OCI-LY7 (cell line): ENCODE measurements around the gene IGF1R. TPM values are rescaled to one million over a fixed set of nuclear protein-coding genes. Genes with fewer than 3 reads are reported as not detected.

Experiments used
- BruUV-seq: library from RNA; stranded (reverse); fragments of 400-500 nt; replicated peaks from 2 replicates; lab custom pipeline; 2021; lab: Mats Ljungman, UMichigan
- CTCF ChIA-PET: fragments of 300-600 bp; sonication (Branson Sonifier 250); formaldehyde crosslinking; loops from one replicate; lab custom pipeline; 2022; ENCODE audit warnings: antibody characterized with exemption; ENCODE audit not compliant: unreplicated experiment; lab: Charles Lee
- POLR2A ChIA-PET: fragments of 300-600 bp; sonication (Branson Sonifier 250); formaldehyde crosslinking; loops from one replicate; lab custom pipeline; 2022; ENCODE audit warnings: antibody characterized with exemption; lab: Charles Lee
- DNase-seq: peaks from one replicate; pipeline ENCODE4 v3.0.0-alpha.2; 2015; ENCODE audit warnings: low spot score
- H2AFZ ChIP-seq: fragments of 200-600 bp; sonication (generic), shearing (Covaris generic); 2 replicates; pipeline ENCODE4 v1.6.1; 2014; ENCODE audit warnings: mild to moderate bottlenecking, antibody characterized with exemption, low read length, moderate library complexity
- H3K27ac ChIP-seq: fragments of 200-600 bp; sonication (generic); 2 replicates; pipeline ENCODE4 v1.5.1; 2014; ENCODE audit warnings: mixed run types, low read depth, mild to moderate bottlenecking, moderate library complexity, low read length, inconsistent platforms; ENCODE audit not compliant: poor library complexity, severe bottlenecking
- H3K36me3 ChIP-seq: fragments of 200-600 bp; sonication (generic); 2 replicates; pipeline ENCODE4 v1.6.1; 2014; ENCODE audit warnings: mild to moderate bottlenecking, antibody characterized with exemption, low read length, moderate library complexity, mixed read lengths; ENCODE audit not compliant: insufficient read depth
- H3K4me1 ChIP-seq: fragments of 200-600 bp; sonication (generic); 2 replicates; pipeline ENCODE4 v1.5.1; 2014; ENCODE audit warnings: mild to moderate bottlenecking, low read length; ENCODE audit not compliant: insufficient read depth, poor library complexity, severe bottlenecking
- H3K4me2 ChIP-seq: fragments of 200-600 bp; sonication (generic); 2 replicates; pipeline ENCODE4 v1.6.1; 2014; ENCODE audit warnings: mild to moderate bottlenecking, low read length
- H3K4me3 ChIP-seq: fragments of 200-600 bp; sonication (generic); 2 replicates; pipeline ENCODE4 v1.5.1; 2014; ENCODE audit warnings: mild to moderate bottlenecking, low read depth, low read length; ENCODE audit not compliant: poor library complexity, severe bottlenecking
- H3K79me2 ChIP-seq: fragments of 200-600 bp; sonication (generic); 2 replicates; pipeline ENCODE4 v1.6.1; 2016; ENCODE audit warnings: low read depth, mild to moderate bottlenecking, low read length, moderate library complexity, mixed read lengths; ENCODE audit not compliant: insufficient read depth
- H3K9me2 ChIP-seq: fragments of 200-600 bp; sonication (generic); 2 replicates; pipeline ENCODE4 v1.6.1; 2016; ENCODE audit warnings: mild to moderate bottlenecking, low read length, mixed read lengths; ENCODE audit not compliant: insufficient read depth
- H3K9me3 ChIP-seq: fragments of 200-600 bp; sonication (generic); 2 replicates; pipeline ENCODE4 v1.6.1; 2014; ENCODE audit warnings: mild to moderate bottlenecking, mixed run types, low read length, mixed read lengths
- H4K20me1 ChIP-seq: fragments of 200-600 bp; sonication (generic); 2 replicates; pipeline ENCODE4 v1.6.1; 2014; ENCODE audit warnings: mild to moderate bottlenecking, antibody characterized with exemption, low read length, moderate library complexity, mixed read lengths; ENCODE audit not compliant: insufficient read depth
- CTCF ChIP-seq: fragments of 200-600 bp; sonication (generic); conservative IDR thresholded peaks from 2 replicates; pipeline ENCODE4 v1.5.1; 2014; ENCODE audit warnings: mild to moderate bottlenecking, antibody characterized with exemption, low read length, moderate library complexity, mixed read lengths
- EZH2phosphoT487 ChIP-seq: fragments of 200-600 bp; sonication (generic); IDR thresholded peaks from 2 replicates; pipeline ENCODE4 v1.6.1; 2018; ENCODE audit warnings: low read depth, borderline replicate concordance, mild to moderate bottlenecking, mixed run types, antibody characterized with exemption, low read length, moderate library complexity, mixed read lengths
- intact Hi-C: fragments of 100-400 bp; cut with micrococcal nuclease; formaldehyde crosslinking; loops from one replicate; pipeline ENCODE4 v1.10.0; 2022; ENCODE audit not compliant: unreplicated experiment
- total RNA-seq, 2 experiments: library from RNA; depleted of rRNA in 1 of 2; stranded (reverse); fragments of >200 nt in 1 of 2; shearing (Covaris generic) in 1 of 2; gene quantifications; 2 replicates each; pipeline ENCODE4 v1.2.3, GENCODE V29; 2014 to 2022

Gene IGF1R
- total RNA-seq, 2 experiments from 2014 or later = 26.5 to 29.1 TPM

- no peaks in the 10 kb centered on the region for H3K9me3 ChIP-seq
- TF ChIP-seq EZH2phosphoT487 = no peak
- TF ChIP-seq CTCF = no peak
- peaks cover 14% of the 10 kb centered on the region; the same call in 1 of the 2 replicates for H3K79me2 ChIP-seq
- no peaks in the 10 kb centered on the region for H3K9me2 ChIP-seq
- H4K20me1 ChIP-seq = peaks cover 55% of the 10 kb centered on the region
- POLR2A ChIA-PET = no interaction called here
- no TSS peak for BruUV-seq
- peaks cover 33% of the 10 kb centered on the region for H3K4me1 ChIP-seq
- intact Hi-C loops = loop anchor here (5.0 to 10.0 kb wide), 2 partner anchors 213 to 490 kb away; no protein-coding TSS in a partner anchor
- no peak overlapping the region for H3K27ac ChIP-seq
- no peak overlapping the region for H3K4me2 ChIP-seq
- H2AFZ ChIP-seq = no peak overlapping the region
- CTCF ChIA-PET = no interaction called here
- no peaks in the 10 kb centered on the region for H3K36me3 ChIP-seq
- no peak overlapping the region for H3K4me3 ChIP-seq
- DNase-seq = no peak
Observed at GRCh38 chr15:98654790-98655360, 6.5 kb downstream of the IGF1R start.

- ChIA-PET POLR2A (no interaction called here), CTCF (no interaction called here)
- intact Hi-C loops = loop anchor here (5.0 to 10.0 kb wide), 2 partner anchors 213 to 491 kb away; no protein-coding TSS in a partner anchor
- no peak overlapping the region for H3K4me3 ChIP-seq
- H4K20me1 ChIP-seq = peaks cover 58% of the 10 kb centered on the region
- TF ChIP-seq EZH2phosphoT487 (no peak), CTCF (no peak)
- H3K4me1 ChIP-seq = peaks cover 26% of the 10 kb centered on the region
- no peak overlapping the region for H2AFZ ChIP-seq
- H3K9me3 ChIP-seq = no peaks in the 10 kb centered on the region
- no peaks in the 10 kb centered on the region for H3K36me3 ChIP-seq
- no TSS peak for BruUV-seq
- peaks cover 14% of the 10 kb centered on the region; the same call in 1 of the 2 replicates for H3K79me2 ChIP-seq
- no peaks in the 10 kb centered on the region for H3K9me2 ChIP-seq
- no peak for DNase-seq
- no peak overlapping the region for H3K27ac ChIP-seq
- H3K4me2 ChIP-seq = no peak overlapping the region
Observed at GRCh38 chr15:98655732-98656131, 7.4 kb downstream of the IGF1R start.

GRCh38 chr15:98657721-98658120 is 9.4 kb downstream of the IGF1R start:
- no peak for DNase-seq
- no TSS peak for BruUV-seq
- Histone ChIP-seq H3K9me3 (no peaks in the 10 kb centered on the region), H3K4me1 (peaks cover 13% of the 10 kb centered on the region), H3K79me2 (peaks cover 14% of the 10 kb centered on the region; the same call in 1 of the 2 replicates), H4K20me1 (peaks cover 47% of the 10 kb centered on the region), H2AFZ (no peak overlapping the region), H3K9me2 (no peaks in the 10 kb centered on the region), H3K4me2 (no peak overlapping the region), H3K27ac (no peak overlapping the region), H3K4me3 (no peak overlapping the region), H3K36me3 (no peaks in the 10 kb centered on the region)
- CTCF ChIA-PET = no interaction called here
- TF ChIP-seq CTCF (no peak), EZH2phosphoT487 (no peak)
- intact Hi-C loops = loop anchor here (2.0 to 10.0 kb wide), 3 partner anchors 139 to 493 kb away; no protein-coding TSS in a partner anchor
- POLR2A ChIA-PET = no interaction called here
